Natural killer cell (primary cell): Measurements from ENCODE around the gene DNAJB11. TPM values are rescaled to one million over a fixed set of nuclear protein-coding genes. Genes with fewer than 3 reads are reported as not detected.

Experiments
- ATAC-seq, 3 donors: fragments of 150-1000 bp in 2 of 3; fragments of 200-7000 bp in 1 of 3; cut with Tn5 transposase; 1 replicate in 1 of 3; 2 replicates in 2 of 3; pipeline ENCODE4 v1.10.0; 2021; ENCODE audit warnings: mild to moderate bottlenecking in 2 of 3, moderate library complexity in 2 of 3
- DNase-seq, 2 donors: peaks; one replicate each; pipeline versions ENCODE4 v3.0.0 to v3.0.0-alpha.2; 2013 to 2021; ENCODE audit warnings: mixed read lengths in 1 of 2
- H3K27ac ChIP-seq: one replicate; pipeline ENCODE4 v1.5.1; 2013; ENCODE audit warnings: mild to moderate bottlenecking, low read length
- H3K27me3 ChIP-seq: one replicate; pipeline ENCODE4 v1.6.1; 2013; ENCODE audit warnings: low read length; ENCODE audit not compliant: control insufficient read depth, insufficient read depth
- H3K36me3 ChIP-seq: one replicate; pipeline ENCODE4 v1.6.1; 2013; ENCODE audit warnings: low read length; ENCODE audit not compliant: control insufficient read depth, insufficient read depth
- H3K4me1 ChIP-seq: one replicate; pipeline ENCODE4 v1.6.1; 2013; ENCODE audit warnings: low read length; ENCODE audit not compliant: control insufficient read depth, insufficient read depth
- H3K4me3 ChIP-seq: one replicate; pipeline ENCODE4 v1.5.1; 2013; ENCODE audit warnings: low read length
- H3K9me3 ChIP-seq: one replicate; pipeline ENCODE4 v1.6.1; 2013; ENCODE audit warnings: low read length; ENCODE audit not compliant: control insufficient read depth, insufficient read depth
- H3K27ac Mint-ChIP-seq, 2 donors: one replicate each; pipeline ENCODE4 v1.8.0; 2022; ENCODE audit warnings: mild to moderate bottlenecking in 2 of 2, mixed read lengths in 2 of 2, moderate library complexity in 1 of 2
- H3K27me3 Mint-ChIP-seq, 2 donors: one replicate each; pipeline ENCODE4 v1.8.0; 2022; ENCODE audit warnings: low read depth in 2 of 2, mixed read lengths in 2 of 2
- H3K36me3 Mint-ChIP-seq: one replicate; pipeline ENCODE4 v1.8.0; 2022; ENCODE audit warnings: mixed read lengths
- H3K4me1 Mint-ChIP-seq, 2 donors: one replicate each; pipeline ENCODE4 v1.8.0; 2022; ENCODE audit warnings: mixed read lengths in 2 of 2
- H3K4me3 Mint-ChIP-seq: one replicate; pipeline ENCODE4 v1.8.0; 2022; ENCODE audit warnings: mild to moderate bottlenecking, moderate library complexity, mixed read lengths
- H3K9me3 Mint-ChIP-seq, 2 donors: one replicate each; pipeline ENCODE4 v1.8.0; 2022; ENCODE audit warnings: mixed read lengths in 2 of 2
- WGBS: methylation state at CpG from one replicate; pipeline ENCODE4 v1.1.7; 2013; ENCODE audit warnings: missing lambda C conversion rate; ENCODE audit not compliant: insufficient coverage; 5-methylcytosine and 5-hydroxymethylcytosine counted together
- intact Hi-C: fragments of 100-400 bp; cut with micrococcal nuclease; formaldehyde crosslinking; loops from one replicate; pipeline ENCODE4 v1.14.2; 2022
- total RNA-seq, 4 donors: library from RNA; stranded (reverse); fragments of 120-200 nt in 1 of 4; gene quantifications; one replicate each; pipeline versions ENCODE4 v1.2.3 to v1.2.4, GENCODE V29; 2013 to 2022
- TF ChIP-seq, protein P1 (sequence below): fragments of 200-600 bp; IDR thresholded peaks from one replicate; pipeline ENCODE4 v1.8.0; 2022; ENCODE audit warnings: antibody characterized with exemption

The DNAJB11 gene
- total RNA-seq, 3 donors from 2014 or later (not counting 1 experiment from before 2014, with no cell fraction given): 85.9 to 112 (median 111) TPM

GRCh38 chr3:186590580-186591295 lies 20.2 kb downstream of the DNAJB11 start:
- Histone ChIP-seq H3K4me1 (no peaks in the 10 kb centered on the region), H3K27ac (no peak overlapping the region), H3K4me3 (no peak overlapping the region), H3K9me3 (no peaks in the 10 kb centered on the region), H3K36me3 (peaks cover 5% of the 10 kb centered on the region), H3K27me3 (no peaks in the 10 kb centered on the region)
- H3K27ac Mint-ChIP-seq: no peak overlapping the region
- H3K4me1 Mint-ChIP-seq: no peaks in the 10 kb centered on the region
- H3K27me3 Mint-ChIP-seq: peaks cover 0 to 3% of the 10 kb centered on the region in 2 donors
- no peak overlapping the region for H3K4me3 Mint-ChIP-seq
- no peak for DNase-seq
- ATAC-seq: no peak
- no peaks in the 10 kb centered on the region for H3K9me3 Mint-ChIP-seq
- TF ChIP-seq, protein P1, sequence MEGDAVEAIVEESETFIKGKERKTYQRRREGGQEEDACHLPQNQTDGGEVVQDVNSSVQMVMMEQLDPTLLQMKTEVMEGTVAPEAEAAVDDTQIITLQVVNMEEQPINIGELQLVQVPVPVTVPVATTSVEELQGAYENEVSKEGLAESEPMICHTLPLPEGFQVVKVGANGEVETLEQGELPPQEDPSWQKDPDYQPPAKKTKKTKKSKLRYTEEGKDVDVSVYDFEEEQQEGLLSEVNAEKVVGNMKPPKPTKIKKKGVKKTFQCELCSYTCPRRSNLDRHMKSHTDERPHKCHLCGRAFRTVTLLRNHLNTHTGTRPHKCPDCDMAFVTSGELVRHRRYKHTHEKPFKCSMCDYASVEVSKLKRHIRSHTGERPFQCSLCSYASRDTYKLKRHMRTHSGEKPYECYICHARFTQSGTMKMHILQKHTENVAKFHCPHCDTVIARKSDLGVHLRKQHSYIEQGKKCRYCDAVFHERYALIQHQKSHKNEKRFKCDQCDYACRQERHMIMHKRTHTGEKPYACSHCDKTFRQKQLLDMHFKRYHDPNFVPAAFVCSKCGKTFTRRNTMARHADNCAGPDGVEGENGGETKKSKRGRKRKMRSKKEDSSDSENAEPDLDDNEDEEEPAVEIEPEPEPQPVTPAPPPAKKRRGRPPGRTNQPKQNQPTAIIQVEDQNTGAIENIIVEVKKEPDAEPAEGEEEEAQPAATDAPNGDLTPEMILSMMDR: no peak
- no peaks in the 10 kb centered on the region for H3K36me3 Mint-ChIP-seq
- intact Hi-C loops: no loop called here
- WGBS: 82% methylated on average over 7 of the region's 7 CpGs

GRCh38 chr3:186592682-186593081 lies 22.2 kb downstream of the DNAJB11 start:
- intact Hi-C loops: no loop called here
- H3K27ac ChIP-seq: no peak overlapping the region
- Mint-ChIP-seq H3K4me3 (no peak overlapping the region), H3K27ac (no peak overlapping the region), H3K9me3 (no peaks in the 10 kb centered on the region), H3K4me1 (no peaks in the 10 kb centered on the region), H3K36me3 (no peaks in the 10 kb centered on the region), H3K27me3 (peaks cover 6 to 9% of the 10 kb centered on the region in 2 donors)
- H3K27me3 ChIP-seq: no peaks in the 10 kb centered on the region
- WGBS: 96% methylated on average over 4 of the region's 4 CpGs
- DNase-seq (no peak), ATAC-seq (no peak)
- no peaks in the 10 kb centered on the region for H3K4me1 ChIP-seq
- no peaks in the 10 kb centered on the region for H3K36me3 ChIP-seq
- H3K4me3 ChIP-seq: no peak overlapping the region
- H3K9me3 ChIP-seq: no peaks in the 10 kb centered on the region
- TF ChIP-seq, protein P1: no peak

GRCh38 chr3:186593862-186594261 lies 23.3 kb downstream of the DNAJB11 start:
- no peaks in the 10 kb centered on the region for H3K9me3 ChIP-seq
- H3K27ac ChIP-seq: no peak overlapping the region
- no peak overlapping the region for H3K27ac Mint-ChIP-seq
- H3K9me3 Mint-ChIP-seq: no peaks in the 10 kb centered on the region
- peaks cover 6 to 10% of the 10 kb centered on the region in 2 donors for H3K27me3 Mint-ChIP-seq
- TF ChIP-seq, protein P1: no peak
- H3K36me3 ChIP-seq: no peaks in the 10 kb centered on the region
- H3K27me3 ChIP-seq: no peaks in the 10 kb centered on the region
- no peak overlapping the region for H3K4me3 Mint-ChIP-seq
- DNase-seq (no peak), ATAC-seq (no peak)
- H3K4me3 ChIP-seq: no peak overlapping the region
- 96% methylated on average over 3 of the region's 3 CpGs for WGBS
- H3K4me1 Mint-ChIP-seq: no peaks in the 10 kb centered on the region
- intact Hi-C loops: no loop called here
- H3K4me1 ChIP-seq: no peaks in the 10 kb centered on the region
- no peaks in the 10 kb centered on the region for H3K36me3 Mint-ChIP-seq

GRCh38 chr3:186594591-186595113 lies 24.1 kb downstream of the DNAJB11 start:
- H3K36me3 Mint-ChIP-seq: no peaks in the 10 kb centered on the region
- intact Hi-C loops: no loop called here
- Histone ChIP-seq H3K9me3 (no peaks in the 10 kb centered on the region), H3K27ac (no peak overlapping the region), H3K4me3 (no peak overlapping the region), H3K36me3 (no peaks in the 10 kb centered on the region), H3K27me3 (no peaks in the 10 kb centered on the region), H3K4me1 (no peaks in the 10 kb centered on the region)
- no peak for DNase-seq
- H3K27ac Mint-ChIP-seq: no peak overlapping the region
- no peak overlapping the region for H3K4me3 Mint-ChIP-seq
- ATAC-seq: no peak
- 89% methylated on average over 6 of the region's 6 CpGs for WGBS
- TF ChIP-seq, protein P1: no peak
- H3K27me3 Mint-ChIP-seq: peaks cover 6 to 10% of the 10 kb centered on the region in 2 donors
- H3K4me1 Mint-ChIP-seq: no peaks in the 10 kb centered on the region
- no peaks in the 10 kb centered on the region for H3K9me3 Mint-ChIP-seq
